ENCODE results near the gene FAM151B.

The FAM151B gene

GRCh38 chr5:80591352-80591751 lies 103.5 kb downstream of the FAM151B start:
- DNase-seq, result no peak

DNA sequence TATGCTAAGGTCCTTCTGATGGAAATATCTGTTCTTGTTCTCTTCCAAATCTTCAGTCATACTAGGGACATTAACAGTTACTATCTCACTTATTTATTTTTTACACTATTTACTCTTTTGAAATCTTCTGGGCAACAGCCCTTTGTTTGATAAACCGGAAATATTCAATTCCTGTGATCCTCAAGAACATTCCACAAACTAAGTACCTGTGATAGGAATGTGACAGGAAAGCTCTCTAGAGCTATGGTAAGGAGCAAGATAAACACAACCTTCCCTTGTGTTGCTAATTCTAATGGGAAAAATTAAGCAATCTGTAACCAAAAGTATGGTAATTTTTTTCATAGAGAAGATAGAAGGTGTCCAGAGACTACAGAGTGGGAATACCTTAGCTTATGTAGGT lies 104.2 kb downstream of the FAM151B start:
- DNase-seq, result no peak
